ENCODE measurements around the gene RNU1-2.
A peak's percentile ranks its signal among the peaks of the same experiment; 100 is the strongest.
"Not testable (repeated sequence)": the region's sequence is repeated elsewhere in the genome, so short reads cannot be mapped to it uniquely, and the experiment has no call there.

RNU1-2 gene

DNA sequence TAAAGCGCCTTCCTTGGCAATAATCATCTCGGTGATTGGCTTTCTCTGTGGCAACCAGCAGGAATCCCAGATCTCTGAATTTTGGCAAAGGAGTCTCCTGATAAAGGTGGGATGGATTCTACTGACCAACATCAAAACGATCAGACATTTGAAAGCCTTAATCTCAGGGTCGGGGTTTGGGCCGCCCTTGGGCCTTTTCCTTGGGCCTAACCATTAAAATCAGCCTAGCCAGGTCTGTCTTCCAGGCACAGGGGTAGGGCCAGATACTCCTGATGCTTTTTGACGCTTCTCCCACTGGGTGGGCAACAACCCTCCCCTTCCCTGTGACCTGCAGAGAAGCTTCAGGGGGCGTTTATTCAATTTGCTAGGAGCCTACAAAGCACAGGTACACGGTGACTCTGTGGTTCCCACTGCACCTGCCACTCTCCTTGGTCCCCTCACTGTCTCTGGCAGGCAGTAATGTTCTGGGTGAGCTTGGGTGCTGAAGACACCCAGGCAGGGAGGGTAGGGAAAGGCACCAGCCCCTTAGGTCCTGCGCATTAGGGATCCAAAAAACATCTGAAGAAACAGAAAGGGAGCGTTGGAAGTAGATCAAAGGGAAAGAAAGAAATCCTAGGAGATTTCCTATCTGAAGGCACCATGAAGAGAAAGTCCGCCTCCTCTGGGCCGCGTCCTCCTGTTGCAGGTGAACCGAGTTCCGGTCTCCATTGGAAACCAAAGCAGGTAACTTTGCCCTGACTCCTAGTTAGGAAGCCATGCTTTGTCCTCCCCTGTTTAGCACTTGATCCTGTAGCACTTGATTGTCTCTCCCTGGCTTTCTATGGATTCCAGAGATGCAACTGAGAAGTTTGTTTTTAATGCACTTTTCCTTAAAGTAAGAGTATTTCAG is 12.3 kb downstream of the RNU1-2 start:
- no peak for DNase-seq (ENCODE audit: low read depth in 2 of 2)

GRCh38 chr1:16911851-16912721 is 16.3 kb downstream of the RNU1-2 start:
- not testable (repeated sequence) for DNase-seq (ENCODE audit: low read depth in 2 of 2)

GRCh38 chr1:16912742-16913141 is 17.0 kb downstream of the RNU1-2 start:
- DNase-seq (ENCODE audit: low read depth in 2 of 2) = not testable (repeated sequence)

DNA sequence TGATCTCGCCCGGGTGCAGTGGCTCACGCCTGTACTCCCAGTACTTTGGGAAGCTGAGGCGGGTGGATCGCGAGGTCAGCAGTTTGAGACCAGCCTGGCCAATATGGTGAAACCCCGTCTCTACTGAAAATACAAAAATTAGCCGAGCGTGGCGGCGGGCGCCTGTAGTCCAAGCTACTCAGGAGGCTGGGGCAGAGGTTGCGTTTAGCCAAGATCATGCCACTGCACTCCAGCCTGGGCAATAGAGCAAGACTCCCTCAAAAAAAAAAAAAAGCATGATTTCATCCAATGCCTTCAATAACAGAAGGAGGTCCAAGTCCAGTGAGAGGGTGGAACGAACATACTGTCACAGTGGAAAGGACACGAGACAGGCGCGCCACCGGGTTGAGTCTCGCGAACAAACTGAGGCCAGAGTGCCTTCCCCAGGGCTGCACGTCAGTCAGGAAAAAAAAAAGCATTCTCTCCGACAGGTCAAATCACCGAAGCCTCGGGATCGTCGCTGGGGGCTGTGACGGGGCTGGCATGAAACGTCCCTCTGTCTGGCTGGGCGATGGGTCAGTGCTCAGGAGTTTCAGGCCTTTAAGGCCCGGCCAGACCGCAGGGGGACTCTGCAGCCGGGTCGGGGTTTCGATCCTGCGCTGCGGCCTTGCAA is 17.5 kb downstream of the RNU1-2 start:
- no peak for DNase-seq (ENCODE audit: low read depth in 2 of 2)

- peak; percentile 94 to 96 for DNase-seq (ENCODE audit: low read depth in 2 of 2)
These were observed 18.3 kb downstream of the RNU1-2 start for GRCh38 chr1:16913833-16914662.

GRCh38 chr1:16914928-16915626 is 19.3 kb downstream of the RNU1-2 start:
- DNase-seq (ENCODE audit: low read depth in 2 of 2) = not testable (repeated sequence)

DNA sequence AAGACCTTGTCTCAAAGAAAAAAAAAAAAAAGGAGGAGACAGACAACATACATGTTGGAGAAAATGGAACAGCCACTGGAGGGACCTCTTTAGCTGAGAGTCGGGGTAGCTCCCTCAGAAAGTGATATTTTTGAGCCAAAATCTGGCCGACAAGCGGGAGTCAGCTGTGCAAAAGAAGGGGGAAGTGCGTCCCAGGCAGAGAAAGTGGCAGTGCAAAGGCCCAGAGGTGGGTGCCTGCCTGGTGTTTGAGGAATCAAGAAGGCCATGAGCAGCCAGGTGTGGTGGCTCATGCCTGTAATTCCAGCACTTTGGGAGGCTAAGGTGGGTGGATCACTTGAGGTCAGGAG is 19.8 kb downstream of the RNU1-2 start:
- no peak for DNase-seq (ENCODE audit: low read depth in 2 of 2)

GRCh38 chr1:16916036-16916880 is 20.5 kb downstream of the RNU1-2 start:
- not testable (repeated sequence) for DNase-seq (ENCODE audit: low read depth in 2 of 2)

DNA sequence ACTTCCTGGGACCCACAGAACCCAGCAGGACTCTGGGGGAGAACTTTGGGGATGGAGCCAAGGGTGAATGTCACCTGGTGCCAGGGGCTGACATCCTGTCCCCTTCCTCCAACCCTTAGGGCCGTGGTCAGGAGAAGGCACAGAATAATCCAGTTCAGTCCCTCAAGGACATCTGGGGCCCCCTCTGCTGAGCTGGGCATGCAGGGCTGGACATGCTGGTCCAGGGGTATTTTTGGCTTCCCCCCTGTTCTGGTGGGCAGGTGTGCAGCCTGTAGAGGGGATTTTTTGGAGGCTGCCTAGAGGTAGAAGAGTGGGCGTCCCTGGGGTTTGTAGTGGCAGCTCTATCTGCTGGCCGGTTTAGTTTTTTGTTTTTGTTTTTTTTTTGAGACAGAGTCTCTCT is 22.6 kb downstream of the RNU1-2 start:
- no peak for DNase-seq (ENCODE audit: low read depth in 2 of 2)

DNA sequence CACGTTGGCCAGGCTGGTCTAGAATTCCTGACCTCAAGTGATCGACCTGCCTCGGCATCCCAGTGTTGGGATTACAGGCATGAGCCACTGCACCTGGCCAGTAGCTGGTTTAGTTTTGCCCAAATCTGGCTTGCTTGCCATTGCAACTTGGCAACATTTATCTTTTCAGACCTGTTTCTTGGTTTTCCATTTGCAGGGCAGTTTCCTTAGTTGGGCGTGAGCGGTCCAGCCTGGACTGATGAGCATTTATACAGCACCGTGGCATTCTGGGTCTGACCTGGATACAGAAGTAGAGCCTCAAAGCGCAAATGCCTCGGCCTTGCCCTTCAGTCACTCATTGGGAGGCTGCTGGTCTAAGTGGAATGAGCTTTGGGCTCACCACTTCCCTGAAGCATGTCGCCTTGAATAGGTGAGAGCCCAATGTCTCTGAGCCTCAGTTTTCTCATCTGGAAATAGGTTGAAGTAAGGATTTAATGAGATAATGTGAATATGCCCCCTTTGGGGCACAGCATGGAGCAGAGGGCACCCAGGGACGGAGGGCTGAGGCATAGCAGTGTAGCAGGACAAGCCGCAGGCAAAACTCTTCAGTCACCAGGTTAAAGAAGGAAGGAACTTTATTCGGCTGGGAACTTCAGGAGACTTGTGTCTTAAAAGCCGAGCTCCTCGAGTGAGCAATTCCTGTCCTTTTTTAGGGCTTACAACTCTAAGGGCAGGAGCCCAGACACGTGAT is 23.3 kb downstream of the RNU1-2 start:
- DNase-seq (ENCODE audit: low read depth in 2 of 2) = not testable (repeated sequence)

GRCh38 chr1:16920951-16921350 is 25.2 kb downstream of the RNU1-2 start:
- DNase-seq (ENCODE audit: low read depth in 2 of 2) = no peak

- DNase-seq (ENCODE audit: low read depth in 2 of 2) = no peak
These were observed 25.8 kb downstream of the RNU1-2 start, which contains the start of gene CROCC for GRCh38 chr1:16921391-16922185. Gene CROCC, plus strand, starts transcription at chr1:16921931. Its CDS starts 88 bp downstream, at chr1:16922019.

GRCh38 chr1:16922466-16922865 is 26.7 kb downstream of the RNU1-2 start:
- DNase-seq (ENCODE audit: low read depth in 2 of 2) = no peak

GRCh38 chr1:16922885-16923431 is 27.2 kb downstream of the RNU1-2 start:
- DNase-seq (ENCODE audit: low read depth in 2 of 2) = no peak

GRCh38 chr1:16924216-16924918 is 28.6 kb downstream of the RNU1-2 start:
- DNase-seq (ENCODE audit: low read depth in 2 of 2) = no peak

DNA sequence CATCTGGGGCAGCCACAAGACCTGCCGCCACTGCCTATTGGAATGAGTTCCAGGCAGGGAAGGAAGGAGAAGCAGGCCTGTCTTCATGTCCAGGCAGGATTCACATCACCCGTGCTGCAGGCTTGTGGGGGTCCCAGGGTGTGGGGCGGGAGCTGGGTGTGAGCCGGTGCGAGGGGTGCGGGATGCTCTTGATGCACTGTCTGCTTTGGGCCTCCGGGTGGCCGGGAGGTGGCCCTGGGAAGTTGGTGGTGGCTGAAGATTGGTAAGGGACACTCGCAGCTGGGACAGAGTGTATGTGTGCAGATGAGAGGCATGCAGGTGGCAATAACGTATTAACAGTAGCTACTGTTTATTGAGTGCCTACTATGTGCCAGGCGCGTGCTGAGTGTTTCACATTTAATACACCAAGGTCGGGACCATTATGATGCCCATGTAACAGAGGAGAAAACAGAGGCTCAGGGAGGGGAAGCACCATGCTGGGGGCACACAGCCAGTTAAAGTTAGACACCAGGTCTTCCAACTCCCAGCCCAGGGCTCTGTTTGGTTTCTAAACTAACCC is 29.2 kb downstream of the RNU1-2 start:
- no peak for DNase-seq (ENCODE audit: low read depth in 2 of 2)

Data from stimulated activated CD4-positive, alpha-beta T cell treated with anti-CD3 and anti-CD28 coated beads, Interleukin-1b, Interleukin-23, amount 100 ng/mL, for 1 hour (primary cell).